Mammary microvascular endothelial cell (primary cell): ENCODE data around the gene C2orf42. TPM values are rescaled to one million over a fixed set of nuclear protein-coding genes. Genes with fewer than 3 reads are reported as not detected.

ENCODE experiments used
- total RNA-seq: library from RNA; depleted of rRNA; stranded (reverse); fragments of >200 nt; gene quantifications from 2 replicates; pipeline ENCODE4 v1.2.3, GENCODE V29; 2015

The C2orf42 gene
- total RNA-seq = 9.4 and 13.6 TPM in 2 replicates

GRCh38 chr2:70190418-70191243, at the start of gene C2orf42:
TSS of gene C2orf42 (minus strand) at chr2:70191019. CDS start at chr2:70181985, 9,034 bp downstream.

Other genes starting within 250 kb of the C2orf42 start
- 0.10 and 0.20 TPM in 2 replicates for gene ASPRV1, start 229.4 kb downstream of the C2orf42 start, total RNA-seq
- 127 and 142 TPM in 2 replicates for gene PCBP1, start 103.5 kb downstream of the C2orf42 start, total RNA-seq
- 41.3 and 41.7 TPM in 2 replicates for gene TIA1, start 57.6 kb upstream of the C2orf42 start, total RNA-seq
- gene PCYOX1, start 67.1 kb upstream of the C2orf42 start, total RNA-seq = 17.5 and 19.7 TPM in 2 replicates
- gene SNRPG, start 102.7 kb upstream of the C2orf42 start, total RNA-seq = 352 and 374 TPM in 2 replicates
- 57.5 and 67.7 TPM in 2 replicates for gene FAM136A, start 111.0 kb upstream of the C2orf42 start, total RNA-seq